ENCODE results near the gene SNAP47.

SNAP47 gene

DNA sequence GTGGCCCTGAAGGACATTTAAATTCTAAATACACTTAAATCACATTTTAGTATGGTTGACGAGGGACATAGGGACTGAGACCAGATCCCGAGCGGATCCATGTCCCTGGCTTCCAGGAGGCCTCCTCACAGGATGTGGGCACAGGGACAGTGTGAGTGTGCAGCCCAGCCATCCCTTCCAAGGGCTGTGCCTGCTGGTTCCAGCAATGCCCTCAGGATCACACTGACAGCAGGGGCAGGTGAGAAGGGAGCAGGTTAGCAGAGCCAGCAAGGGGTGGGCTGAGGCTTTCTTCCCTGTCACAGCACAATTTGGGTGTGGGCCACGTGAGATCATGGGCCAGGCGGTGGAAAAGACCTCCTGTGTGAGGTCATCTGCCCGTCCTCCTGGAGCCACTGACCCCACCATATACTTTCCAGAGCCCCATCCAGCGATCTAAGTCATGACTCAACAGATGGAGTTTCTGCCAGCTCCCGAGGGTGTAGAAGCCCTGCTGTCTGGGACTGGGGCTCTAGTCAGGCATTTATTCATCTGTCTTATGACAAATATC is 43.2 kb downstream of the SNAP47 start:
- TF ChIP-seq, protein P1, sequence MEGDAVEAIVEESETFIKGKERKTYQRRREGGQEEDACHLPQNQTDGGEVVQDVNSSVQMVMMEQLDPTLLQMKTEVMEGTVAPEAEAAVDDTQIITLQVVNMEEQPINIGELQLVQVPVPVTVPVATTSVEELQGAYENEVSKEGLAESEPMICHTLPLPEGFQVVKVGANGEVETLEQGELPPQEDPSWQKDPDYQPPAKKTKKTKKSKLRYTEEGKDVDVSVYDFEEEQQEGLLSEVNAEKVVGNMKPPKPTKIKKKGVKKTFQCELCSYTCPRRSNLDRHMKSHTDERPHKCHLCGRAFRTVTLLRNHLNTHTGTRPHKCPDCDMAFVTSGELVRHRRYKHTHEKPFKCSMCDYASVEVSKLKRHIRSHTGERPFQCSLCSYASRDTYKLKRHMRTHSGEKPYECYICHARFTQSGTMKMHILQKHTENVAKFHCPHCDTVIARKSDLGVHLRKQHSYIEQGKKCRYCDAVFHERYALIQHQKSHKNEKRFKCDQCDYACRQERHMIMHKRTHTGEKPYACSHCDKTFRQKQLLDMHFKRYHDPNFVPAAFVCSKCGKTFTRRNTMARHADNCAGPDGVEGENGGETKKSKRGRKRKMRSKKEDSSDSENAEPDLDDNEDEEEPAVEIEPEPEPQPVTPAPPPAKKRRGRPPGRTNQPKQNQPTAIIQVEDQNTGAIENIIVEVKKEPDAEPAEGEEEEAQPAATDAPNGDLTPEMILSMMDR (IDR thresholded peaks at IDR 0.05; ENCODE audit: insufficient read depth, low read depth, low read length, missing control alignments), result no peak
- H3K4me3 ChIP-seq (ENCODE audit: low read depth, low read length), result no peak overlapping the region
- DNase-seq (ENCODE audit: low read depth), result no peak

DNA sequence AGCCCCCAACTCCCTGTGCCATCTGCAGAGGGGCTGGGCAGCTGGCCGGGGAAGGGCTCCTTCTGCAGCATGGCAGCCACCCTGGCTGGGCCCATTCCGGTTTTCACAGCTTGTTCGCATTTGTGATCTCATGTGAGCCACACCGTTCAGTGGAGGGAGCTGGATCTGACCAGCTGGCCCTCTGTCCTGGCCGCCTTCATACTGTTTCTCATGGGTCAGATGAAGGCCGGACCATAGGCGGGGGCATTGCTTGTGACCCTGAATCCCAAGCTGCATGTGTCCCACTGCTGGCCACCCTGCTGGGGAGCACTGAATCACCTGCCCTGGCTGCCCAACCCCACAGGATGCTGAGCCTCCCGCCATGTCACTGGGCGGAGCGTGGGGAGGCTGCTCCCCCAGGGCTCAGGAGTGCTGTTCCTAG is 43.8 kb downstream of the SNAP47 start:
- TF ChIP-seq, protein P1 (IDR thresholded peaks at IDR 0.05; ENCODE audit: insufficient read depth, low read depth, low read length, missing control alignments), result no peak
- no peak overlapping the region for H3K4me3 ChIP-seq (ENCODE audit: low read depth, low read length)
- DNase-seq (ENCODE audit: low read depth), result no peak

DNA sequence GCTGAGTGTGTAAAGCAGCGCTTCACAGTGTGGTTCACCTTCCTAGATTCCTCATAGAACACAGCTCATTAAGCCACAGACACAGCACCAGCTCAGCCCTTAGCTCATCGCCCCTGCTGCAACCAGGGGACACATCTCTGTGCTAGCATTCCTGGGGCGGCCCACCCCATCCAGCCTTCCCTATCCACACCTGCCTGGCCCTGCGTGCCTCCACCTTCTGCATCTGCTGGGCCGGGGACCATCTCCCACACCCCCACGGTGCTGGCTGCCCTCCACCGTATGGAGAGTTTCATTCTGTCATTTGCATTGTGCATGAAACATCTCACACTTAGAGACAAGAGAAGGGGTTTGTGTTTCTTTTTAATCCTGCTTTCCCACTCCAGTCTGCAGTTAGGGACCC is 44.5 kb downstream of the SNAP47 start:
- H3K4me3 ChIP-seq (ENCODE audit: low read depth, low read length), result no peak overlapping the region
- TF ChIP-seq, protein P1 (IDR thresholded peaks at IDR 0.05; ENCODE audit: insufficient read depth, low read depth, low read length, missing control alignments), result no peak
- DNase-seq (ENCODE audit: low read depth), result no peak

DNA sequence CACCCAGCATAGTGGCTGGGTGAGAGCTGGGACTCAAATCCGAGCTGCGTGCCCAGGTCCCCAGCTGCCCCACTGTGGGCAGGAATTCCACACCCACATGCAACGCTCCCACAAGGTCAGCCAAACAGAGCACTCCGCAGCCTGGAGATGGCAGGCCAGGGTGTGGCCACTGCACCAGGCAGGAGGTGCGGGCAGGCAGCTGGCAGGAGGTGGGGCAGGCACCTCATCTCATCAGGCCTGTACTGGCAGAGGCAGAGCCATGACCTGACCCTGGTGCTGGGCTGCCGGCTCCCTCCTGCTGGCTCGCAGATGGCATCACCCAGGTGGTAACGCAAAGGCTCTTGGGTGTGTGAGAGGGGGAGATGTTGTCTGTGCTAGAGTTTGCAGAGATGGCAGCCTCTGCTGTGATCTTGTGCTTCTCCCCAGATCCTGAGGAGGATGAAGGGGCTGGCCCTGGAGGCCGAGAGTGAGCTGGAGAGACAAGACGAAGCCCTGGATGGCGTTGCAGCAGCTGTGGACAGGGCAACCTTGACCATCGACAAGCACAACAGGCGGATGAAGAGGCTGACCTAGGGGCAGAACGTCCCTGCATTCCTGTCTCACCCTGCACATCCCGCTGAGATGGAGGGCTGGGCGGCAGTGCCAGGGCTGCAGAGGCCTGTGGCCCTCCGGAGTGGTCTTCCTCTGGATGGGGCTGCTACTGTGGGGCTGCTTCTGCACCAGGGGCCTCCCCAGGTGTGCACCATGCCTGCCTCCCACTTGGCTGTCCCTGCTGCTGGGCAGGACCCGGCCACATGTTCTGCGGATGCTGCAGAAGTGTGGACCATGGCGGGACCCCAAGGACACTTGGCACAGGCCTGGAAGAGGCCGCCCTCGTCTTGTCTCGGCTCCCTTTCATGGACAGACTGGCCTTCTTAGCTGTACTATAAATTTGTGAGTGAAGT is 45.1 kb downstream of the SNAP47 start:
- DNase-seq (ENCODE audit: low read depth), result no peak
- H3K4me3 ChIP-seq (ENCODE audit: low read depth, low read length), result no peak overlapping the region
- TF ChIP-seq, protein P1 (IDR thresholded peaks at IDR 0.05; ENCODE audit: insufficient read depth, low read depth, low read length, missing control alignments), result no peak

DNA sequence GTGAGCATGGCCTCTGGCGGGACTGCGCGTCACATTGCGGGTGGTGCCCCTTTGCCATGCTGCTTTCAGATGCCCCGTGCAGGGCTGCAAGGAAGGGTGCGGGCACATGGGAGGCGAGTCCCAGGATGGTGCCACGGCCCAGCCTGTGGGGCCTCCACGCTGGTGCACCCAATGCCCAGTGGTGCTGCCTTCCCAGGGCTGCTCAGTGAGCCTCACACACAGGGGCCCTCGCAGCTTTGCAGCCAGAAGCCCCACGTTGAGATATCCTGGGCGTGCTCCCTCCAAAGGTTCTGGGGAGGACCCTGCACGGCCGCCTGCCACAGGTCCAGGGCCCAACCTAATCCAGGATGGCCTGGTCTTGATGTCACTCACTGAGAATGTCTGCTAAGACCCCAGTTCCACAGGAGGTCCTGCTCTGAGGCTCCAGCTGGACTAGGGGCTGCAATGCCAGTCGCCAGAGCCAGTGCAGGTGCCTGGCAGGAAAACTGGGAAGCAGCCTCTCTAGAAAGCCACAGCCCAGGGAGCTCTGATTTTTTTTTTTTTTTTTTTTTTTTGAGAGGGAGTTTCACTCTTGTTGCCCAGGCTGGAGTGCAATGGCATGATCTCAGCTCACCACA is 46.2 kb downstream of the SNAP47 start:
- TF ChIP-seq, protein P1 (IDR thresholded peaks at IDR 0.05; ENCODE audit: insufficient read depth, low read depth, low read length, missing control alignments), result no peak
- DNase-seq (ENCODE audit: low read depth), result no peak
- H3K4me3 ChIP-seq (ENCODE audit: low read depth, low read length), result no peak overlapping the region

DNA sequence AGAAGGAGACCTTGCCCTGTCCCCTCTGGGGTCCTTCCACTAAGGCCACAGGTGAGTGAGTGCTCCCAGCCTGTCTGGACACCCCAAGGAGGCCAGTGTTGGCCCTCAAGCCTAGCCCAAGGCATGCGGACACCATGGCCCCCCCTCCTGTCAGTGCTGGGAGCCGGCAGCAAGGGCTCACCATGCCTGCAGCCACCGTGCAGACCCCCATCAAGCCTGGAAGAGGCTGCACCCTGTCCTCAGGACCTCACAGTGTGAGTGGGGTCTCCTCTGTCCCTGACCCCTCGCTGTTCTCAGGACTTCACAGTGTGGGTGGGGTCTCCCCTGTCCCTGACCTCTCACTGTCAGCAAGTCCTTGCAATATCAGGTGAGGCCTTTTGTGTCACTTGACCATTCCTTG is 47.0 kb downstream of the SNAP47 start:
- no peak overlapping the region for H3K4me3 ChIP-seq (ENCODE audit: low read depth, low read length)
- TF ChIP-seq, protein P1 (IDR thresholded peaks at IDR 0.05; ENCODE audit: insufficient read depth, low read depth, low read length, missing control alignments), result no peak
- DNase-seq (ENCODE audit: low read depth), result no peak
